WTC11 (cell line): ENCODE measurements around the gene PRPH. TPM values are rescaled to one million over a fixed set of nuclear protein-coding genes. Genes with fewer than 3 reads are reported as not detected.
A peak's percentile ranks its signal among the peaks of the same experiment; 100 is the strongest.

Source experiments
- ATAC-seq: fragments of 200-7000 bp; cut with Tn5 transposase; 2 replicates; pipeline ENCODE4 v1.10.0; 2021; ENCODE audit warnings: mild to moderate bottlenecking, moderate library complexity
- CTCF ChIA-PET: fragments of 300-600 bp; sonication (Branson Sonifier 250); formaldehyde crosslinking; loops from one replicate; lab custom pipeline; 2021; ENCODE audit warnings: antibody characterized with exemption; lab: Charles Lee
- POLR2A ChIA-PET: fragments of 350-600 bp; sonication (Branson Sonifier 250); formaldehyde crosslinking; loops from one replicate; lab custom pipeline; 2021; ENCODE audit warnings: antibody characterized with exemption; lab: Charles Lee
- DNase-seq: peaks from one replicate; pipeline ENCODE4 v3.0.0; 2021; ENCODE audit warnings: low spot score
- H3K27ac Mint-ChIP-seq: 2 replicates; pipeline ENCODE4 v1.8.0; 2021; ENCODE audit warnings: mixed read lengths
- H3K27me3 Mint-ChIP-seq: 2 replicates; pipeline ENCODE4 v1.8.0; 2021; ENCODE audit warnings: low read depth, mild to moderate bottlenecking, moderate library complexity, mixed read lengths
- H3K36me3 Mint-ChIP-seq: 2 replicates; pipeline ENCODE4 v1.8.0; 2021; ENCODE audit warnings: mixed read lengths
- H3K4me1 Mint-ChIP-seq: 2 replicates; pipeline ENCODE4 v1.8.0; 2022; ENCODE audit warnings: mixed read lengths
- H3K4me3 Mint-ChIP-seq: 2 replicates; pipeline ENCODE4 v1.8.0; 2021; ENCODE audit warnings: mild to moderate bottlenecking, moderate library complexity, mixed read lengths
- H3K9me3 Mint-ChIP-seq: 2 replicates; pipeline ENCODE4 v1.8.0; 2021; ENCODE audit warnings: mixed read lengths
- ARID4B ChIP-seq: sonication (generic); formaldehyde crosslinking; IDR thresholded peaks from 2 replicates; pipeline ENCODE4 v1.8.0; 2023; ENCODE audit warnings: missing genetic modification reagents, mild to moderate bottlenecking, borderline replicate concordance
- ATF3 ChIP-seq: sonication (generic); formaldehyde crosslinking; conservative IDR thresholded peaks from 2 replicates; pipeline ENCODE4 v1.8.1; 2022; ENCODE audit warnings: mild to moderate bottlenecking, missing genetic modification reagents
- CTCF ChIP-seq: fragments of 200-600 bp; IDR thresholded peaks from 2 replicates; pipeline ENCODE4 v1.8.0; 2022; ENCODE audit warnings: antibody characterized with exemption
- ELF4 ChIP-seq: sonication (generic); formaldehyde crosslinking; IDR thresholded peaks from 2 replicates; pipeline ENCODE4 v1.8.1; 2022; ENCODE audit warnings: low read depth, mild to moderate bottlenecking, moderate library complexity, missing genetic modification reagents
- NFATC4 ChIP-seq: fragments of 250-450 bp; sonication (Bioruptor Pico); IDR thresholded peaks from 2 replicates; pipeline ENCODE4 v1.9.0; 2021; ENCODE audit warnings: mild to moderate bottlenecking
- NFYB ChIP-seq: sonication (generic); formaldehyde crosslinking; conservative IDR thresholded peaks from 2 replicates; pipeline ENCODE4 v1.8.0; 2022; ENCODE audit warnings: low read depth, missing genetic modification reagents
- NR1H2 ChIP-seq: sonication (generic); formaldehyde crosslinking; IDR thresholded peaks from 2 replicates; pipeline ENCODE4 v1.9.0; 2021; ENCODE audit warnings: mild to moderate bottlenecking, moderate library complexity, missing genetic modification reagents
- NR3C1 ChIP-seq: sonication (generic); formaldehyde crosslinking; conservative IDR thresholded peaks from 2 replicates; pipeline ENCODE4 v1.8.1; 2023; ENCODE audit warnings: low read depth, mild to moderate bottlenecking, missing genetic modification reagents
- PRRX2 ChIP-seq: fragments of 250-450 bp; sonication (Bioruptor Pico); IDR thresholded peaks from 2 replicates; pipeline ENCODE4 v1.8.0; 2021; ENCODE audit warnings: mild to moderate bottlenecking
- SP1 ChIP-seq: sonication (generic); formaldehyde crosslinking; conservative IDR thresholded peaks from 2 replicates; pipeline ENCODE4 v1.8.1; 2022; ENCODE audit warnings: missing genetic modification reagents
- STAT6 ChIP-seq: sonication (generic); formaldehyde crosslinking; conservative IDR thresholded peaks from 2 replicates; pipeline ENCODE4 v1.8.1; 2023; ENCODE audit warnings: mild to moderate bottlenecking, low read depth, missing genetic modification reagents, moderate library complexity
- TP53 ChIP-seq: sonication (generic); formaldehyde crosslinking; IDR thresholded peaks from 2 replicates; pipeline ENCODE4 v1.8.1; 2023; ENCODE audit warnings: mild to moderate bottlenecking, missing genetic modification reagents
- ZNF121 ChIP-seq: sonication (generic); formaldehyde crosslinking; IDR thresholded peaks from 2 replicates; pipeline ENCODE4 v1.8.0; 2023; ENCODE audit warnings: missing genetic modification reagents
- total RNA-seq: library from RNA; stranded (reverse); gene quantifications from 3 replicates; pipeline ENCODE4 v1.2.3, GENCODE V29; 2021
- TF ChIP-seq, protein P1 (sequence below): sonication (generic); formaldehyde crosslinking; IDR thresholded peaks from 2 replicates; pipeline ENCODE4 v1.8.1; 2022; ENCODE audit warnings: low read depth, missing genetic modification reagents, borderline replicate concordance
- TF ChIP-seq, protein P2 (sequence below): sonication (generic); formaldehyde crosslinking; IDR thresholded peaks from 2 replicates; pipeline ENCODE4 v1.8.1; 2022; ENCODE audit warnings: mild to moderate bottlenecking, missing genetic modification reagents, moderate library complexity, borderline replicate concordance

The PRPH gene
- total RNA-seq, 1 experiment from 2014 or later, result 2.4 TPM

GRCh38 chr12:49294086-49294803 is 702 bp upstream of the PRPH start (continued):
- TF ChIP-seq, protein P1, sequence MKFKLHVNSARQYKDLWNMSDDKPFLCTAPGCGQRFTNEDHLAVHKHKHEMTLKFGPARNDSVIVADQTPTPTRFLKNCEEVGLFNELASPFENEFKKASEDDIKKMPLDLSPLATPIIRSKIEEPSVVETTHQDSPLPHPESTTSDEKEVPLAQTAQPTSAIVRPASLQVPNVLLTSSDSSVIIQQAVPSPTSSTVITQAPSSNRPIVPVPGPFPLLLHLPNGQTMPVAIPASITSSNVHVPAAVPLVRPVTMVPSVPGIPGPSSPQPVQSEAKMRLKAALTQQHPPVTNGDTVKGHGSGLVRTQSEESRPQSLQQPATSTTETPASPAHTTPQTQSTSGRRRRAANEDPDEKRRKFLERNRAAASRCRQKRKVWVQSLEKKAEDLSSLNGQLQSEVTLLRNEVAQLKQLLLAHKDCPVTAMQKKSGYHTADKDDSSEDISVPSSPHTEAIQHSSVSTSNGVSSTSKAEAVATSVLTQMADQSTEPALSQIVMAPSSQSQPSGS (CRISPR knock-in tag), result no peak
- no peak for TF ChIP-seq ELF4 (CRISPR knock-in tag)

GRCh38 chr12:49294804-49295081 is 204 bp upstream of the PRPH start:
- TF ChIP-seq STAT6 (CRISPR knock-in tag), result no peak
- no peak for TF ChIP-seq ARID4B (CRISPR knock-in tag)
- TF ChIP-seq SP1, result no peak
- TF ChIP-seq ELF4 (CRISPR knock-in tag), result no peak
- TF ChIP-seq NFYB, result no peak
- TF ChIP-seq, protein P2, sequence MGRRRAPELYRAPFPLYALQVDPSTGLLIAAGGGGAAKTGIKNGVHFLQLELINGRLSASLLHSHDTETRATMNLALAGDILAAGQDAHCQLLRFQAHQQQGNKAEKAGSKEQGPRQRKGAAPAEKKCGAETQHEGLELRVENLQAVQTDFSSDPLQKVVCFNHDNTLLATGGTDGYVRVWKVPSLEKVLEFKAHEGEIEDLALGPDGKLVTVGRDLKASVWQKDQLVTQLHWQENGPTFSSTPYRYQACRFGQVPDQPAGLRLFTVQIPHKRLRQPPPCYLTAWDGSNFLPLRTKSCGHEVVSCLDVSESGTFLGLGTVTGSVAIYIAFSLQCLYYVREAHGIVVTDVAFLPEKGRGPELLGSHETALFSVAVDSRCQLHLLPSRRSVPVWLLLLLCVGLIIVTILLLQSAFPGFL (CRISPR knock-in tag), result no peak
- no peak for TF ChIP-seq PRRX2
- TF ChIP-seq NR1H2 (CRISPR knock-in tag), result no peak
- TF ChIP-seq, all 79 proteins: peak for 0
- CTCF ChIA-PET, result interaction anchor here (0.6 to 11.7 kb wide), 35 partner anchors 9 to 573 kb away, joined by 3 to 264 read pairs (median 6); partner anchors contain the start of genes C1QL4, DNAJC22, PRPF40B and SPATS2
- H3K27ac Mint-ChIP-seq, result no peak overlapping the region
- ATAC-seq (no peak), DNase-seq (no peak)
- H3K27me3 Mint-ChIP-seq, result peaks cover 93% of the 10 kb centered on the region
- POLR2A ChIA-PET, result interaction anchor here (0.5 to 0.8 kb wide), 4 partner anchors 28 to 274 kb away, joined by 3 read pairs; no protein-coding TSS in a partner anchor
- H3K4me3 Mint-ChIP-seq, result no peak overlapping the region
- H3K36me3 Mint-ChIP-seq, result no peaks in the 10 kb centered on the region
- H3K4me1 Mint-ChIP-seq, result peaks cover 30% of the 10 kb centered on the region
- H3K9me3 Mint-ChIP-seq, result no peaks in the 10 kb centered on the region

DNA sequence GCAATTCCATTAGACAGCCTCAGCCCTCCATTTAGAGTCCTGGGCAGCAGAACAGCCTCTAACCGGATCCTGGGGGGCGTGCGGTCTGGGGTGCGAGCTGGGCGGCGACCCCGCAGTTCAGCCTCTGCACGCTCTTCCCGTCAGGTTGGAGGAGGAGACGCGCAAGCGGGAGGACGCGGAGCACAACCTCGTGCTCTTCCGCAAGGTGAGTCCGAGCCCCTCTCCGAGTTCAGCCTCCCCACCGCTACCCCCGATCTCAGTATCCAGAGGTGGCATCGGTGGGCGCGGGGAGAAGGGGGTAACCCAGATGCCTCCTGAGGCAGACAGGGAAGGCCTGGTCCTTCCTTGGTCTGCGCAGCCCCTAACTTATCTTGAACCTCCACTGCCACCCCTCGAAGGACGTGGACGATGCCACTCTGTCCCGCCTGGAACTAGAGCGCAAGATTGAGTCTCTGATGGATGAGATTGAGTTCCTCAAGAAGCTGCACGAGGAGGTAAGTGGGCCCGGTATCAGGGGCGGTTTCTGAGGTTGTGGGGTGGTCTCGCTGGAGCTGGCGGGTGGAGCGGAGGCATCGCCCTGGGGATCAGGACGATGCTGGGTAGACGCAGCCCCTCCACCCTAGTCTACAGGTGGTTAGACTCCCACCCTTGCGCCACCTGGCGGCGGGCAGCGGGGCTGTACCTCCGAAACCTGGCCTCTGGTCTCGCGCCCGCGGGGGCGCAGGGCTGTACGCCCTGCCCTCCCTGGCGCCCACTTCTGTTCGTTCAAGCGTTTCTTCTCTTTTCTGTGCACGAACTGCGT is 1.3 kb downstream of the PRPH start:
- ChIA-PET CTCF (interaction anchor here (0.6 to 11.7 kb wide), 35 partner anchors 8 to 571 kb away, joined by 3 to 264 read pairs (median 6); partner anchors contain the start of genes C1QL4, DNAJC22, KCNH3 and SPATS2), POLR2A (interaction anchor here (1.2 to 1.5 kb wide), 4 partner anchors 22 to 51 kb away, joined by 3 to 4 read pairs (median 3); partner anchors contain the start of gene TROAP)
- Mint-ChIP-seq H3K4me1 (peaks cover 30% of the 10 kb centered on the region), H3K9me3 (no peaks in the 10 kb centered on the region), H3K4me3 (peak overlapping the region; percentile 67), H3K27ac (no peak overlapping the region), H3K36me3 (no peaks in the 10 kb centered on the region), H3K27me3 (peaks cover 91% of the 10 kb centered on the region)
- ATAC-seq (peak; percentile 58), DNase-seq (peak; percentile 84)
- TF ChIP-seq NFATC4 (CRISPR knock-in tag) (no peak), NFYB (no peak), TP53 (CRISPR knock-in tag) (no peak), CTCF (peak; percentile 88), NR3C1 (CRISPR knock-in tag) (no peak), ATF3 (CRISPR knock-in tag) (no peak), ZNF121 (CRISPR knock-in tag) (peak; percentile 54; the same call in 1 of the 2 replicates), STAT6 (CRISPR knock-in tag) (no peak)
